Hepatocyte (in vitro differentiated cells): ENCODE results near the gene FAM131C.

ENCODE experiments used
- EZH2 ChIP-seq: fragments of 200-600 bp; sonication (generic); IDR thresholded peaks from 2 replicates; pipeline ENCODE4 v1.6.1; 2016; ENCODE audit warnings: antibody characterized with exemption, mild to moderate bottlenecking, borderline replicate concordance
- TF ChIP-seq, protein P1 (sequence below): fragments of 200-600 bp; sonication (generic); IDR thresholded peaks from 2 replicates; pipeline ENCODE4 v1.5.1; 2016; ENCODE audit warnings: antibody characterized with exemption, mild to moderate bottlenecking; ENCODE audit not compliant: poor library complexity

DNA sequence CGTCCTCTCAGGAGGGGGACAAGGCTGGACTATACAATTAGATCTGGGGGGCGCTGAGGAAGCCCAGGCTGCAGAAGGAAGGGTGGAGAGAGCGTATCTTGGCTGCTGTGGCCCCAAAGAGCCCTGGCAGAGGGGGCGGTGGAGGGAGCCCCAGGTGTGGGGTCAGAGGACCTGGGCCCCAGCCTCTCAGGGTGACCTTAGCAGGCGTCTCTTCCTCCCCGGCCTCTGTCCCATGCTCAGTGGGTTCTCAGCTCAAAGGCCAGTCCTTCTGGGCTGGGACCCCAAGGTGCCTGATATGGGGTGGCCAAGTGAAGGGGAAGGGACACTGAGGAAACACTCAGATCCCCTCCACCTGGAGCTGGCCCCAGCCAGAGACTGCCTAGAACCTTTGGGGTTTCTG, 1.8 kb downstream of the FAM131C start:
- TF ChIP-seq, protein P1, sequence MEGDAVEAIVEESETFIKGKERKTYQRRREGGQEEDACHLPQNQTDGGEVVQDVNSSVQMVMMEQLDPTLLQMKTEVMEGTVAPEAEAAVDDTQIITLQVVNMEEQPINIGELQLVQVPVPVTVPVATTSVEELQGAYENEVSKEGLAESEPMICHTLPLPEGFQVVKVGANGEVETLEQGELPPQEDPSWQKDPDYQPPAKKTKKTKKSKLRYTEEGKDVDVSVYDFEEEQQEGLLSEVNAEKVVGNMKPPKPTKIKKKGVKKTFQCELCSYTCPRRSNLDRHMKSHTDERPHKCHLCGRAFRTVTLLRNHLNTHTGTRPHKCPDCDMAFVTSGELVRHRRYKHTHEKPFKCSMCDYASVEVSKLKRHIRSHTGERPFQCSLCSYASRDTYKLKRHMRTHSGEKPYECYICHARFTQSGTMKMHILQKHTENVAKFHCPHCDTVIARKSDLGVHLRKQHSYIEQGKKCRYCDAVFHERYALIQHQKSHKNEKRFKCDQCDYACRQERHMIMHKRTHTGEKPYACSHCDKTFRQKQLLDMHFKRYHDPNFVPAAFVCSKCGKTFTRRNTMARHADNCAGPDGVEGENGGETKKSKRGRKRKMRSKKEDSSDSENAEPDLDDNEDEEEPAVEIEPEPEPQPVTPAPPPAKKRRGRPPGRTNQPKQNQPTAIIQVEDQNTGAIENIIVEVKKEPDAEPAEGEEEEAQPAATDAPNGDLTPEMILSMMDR = no peak
- no peak for TF ChIP-seq EZH2
